Natural killer cell (primary cell): ENCODE measurements around the gene CACNA1B. TPM values are rescaled to one million over a fixed set of nuclear protein-coding genes. Genes with fewer than 3 reads are reported as not detected.

Source experiments
- ATAC-seq, 3 donors: fragments of 150-1000 bp in 2 of 3; fragments of 200-7000 bp in 1 of 3; cut with Tn5 transposase; 1 replicate in 1 of 3; 2 replicates in 2 of 3; pipeline ENCODE4 v1.10.0; 2021; ENCODE audit warnings: mild to moderate bottlenecking in 2 of 3, moderate library complexity in 2 of 3
- DNase-seq, 2 donors: peaks; one replicate each; pipeline versions ENCODE4 v3.0.0 to v3.0.0-alpha.2; 2013 to 2021; ENCODE audit warnings: mixed read lengths in 1 of 2
- H3K27ac ChIP-seq: one replicate; pipeline ENCODE4 v1.5.1; 2013; ENCODE audit warnings: mild to moderate bottlenecking, low read length
- H3K27me3 ChIP-seq: one replicate; pipeline ENCODE4 v1.6.1; 2013; ENCODE audit warnings: low read length; ENCODE audit not compliant: control insufficient read depth, insufficient read depth
- H3K36me3 ChIP-seq: one replicate; pipeline ENCODE4 v1.6.1; 2013; ENCODE audit warnings: low read length; ENCODE audit not compliant: control insufficient read depth, insufficient read depth
- H3K4me1 ChIP-seq: one replicate; pipeline ENCODE4 v1.6.1; 2013; ENCODE audit warnings: low read length; ENCODE audit not compliant: control insufficient read depth, insufficient read depth
- H3K4me3 ChIP-seq: one replicate; pipeline ENCODE4 v1.5.1; 2013; ENCODE audit warnings: low read length
- H3K9me3 ChIP-seq: one replicate; pipeline ENCODE4 v1.6.1; 2013; ENCODE audit warnings: low read length; ENCODE audit not compliant: control insufficient read depth, insufficient read depth
- H3K27ac Mint-ChIP-seq, 2 donors: one replicate each; pipeline ENCODE4 v1.8.0; 2022; ENCODE audit warnings: mild to moderate bottlenecking in 2 of 2, mixed read lengths in 2 of 2, moderate library complexity in 1 of 2
- H3K27me3 Mint-ChIP-seq, 2 donors: one replicate each; pipeline ENCODE4 v1.8.0; 2022; ENCODE audit warnings: low read depth in 2 of 2, mixed read lengths in 2 of 2
- H3K36me3 Mint-ChIP-seq: one replicate; pipeline ENCODE4 v1.8.0; 2022; ENCODE audit warnings: mixed read lengths
- H3K4me1 Mint-ChIP-seq, 2 donors: one replicate each; pipeline ENCODE4 v1.8.0; 2022; ENCODE audit warnings: mixed read lengths in 2 of 2
- H3K4me3 Mint-ChIP-seq: one replicate; pipeline ENCODE4 v1.8.0; 2022; ENCODE audit warnings: mild to moderate bottlenecking, moderate library complexity, mixed read lengths
- H3K9me3 Mint-ChIP-seq, 2 donors: one replicate each; pipeline ENCODE4 v1.8.0; 2022; ENCODE audit warnings: mixed read lengths in 2 of 2
- CTCF ChIP-seq: fragments of 200-600 bp; IDR thresholded peaks from one replicate; pipeline ENCODE4 v1.8.0; 2022; ENCODE audit warnings: antibody characterized with exemption
- WGBS: methylation state at CpG from one replicate; pipeline ENCODE4 v1.1.7; 2013; ENCODE audit warnings: missing lambda C conversion rate; ENCODE audit not compliant: insufficient coverage; 5-methylcytosine and 5-hydroxymethylcytosine counted together
- intact Hi-C: fragments of 100-400 bp; cut with micrococcal nuclease; formaldehyde crosslinking; loops from one replicate; pipeline ENCODE4 v1.14.2; 2022
- total RNA-seq, 4 donors: library from RNA; stranded (reverse); fragments of 120-200 nt in 1 of 4; gene quantifications; one replicate each; pipeline versions ENCODE4 v1.2.3 to v1.2.4, GENCODE V29; 2013 to 2022

Gene CACNA1B
- total RNA-seq, 3 donors from 2014 or later (not counting 1 experiment from before 2014, with no cell fraction given) = 0.07 TPM; not detected in 2

- Mint-ChIP-seq H3K9me3 (no peaks in the 10 kb centered on the region), H3K27me3 (peaks cover 29 to 32% of the 10 kb centered on the region in 2 donors), H3K36me3 (no peaks in the 10 kb centered on the region), H3K4me1 (no peaks in the 10 kb centered on the region), H3K4me3 (no peak overlapping the region), H3K27ac (no peak overlapping the region)
- Histone ChIP-seq H3K27me3 (peaks cover 3% of the 10 kb centered on the region), H3K4me3 (no peak overlapping the region), H3K36me3 (no peaks in the 10 kb centered on the region), H3K27ac (no peak overlapping the region), H3K9me3 (no peaks in the 10 kb centered on the region), H3K4me1 (no peaks in the 10 kb centered on the region)
- ATAC-seq (no peak), DNase-seq (no peak)
- intact Hi-C loops = no loop called here
- WGBS = 81% methylated on average over 22 of the region's 22 CpGs
- no peak for TF ChIP-seq CTCF
Measured at GRCh38 chr9:137986268-137987099, 108.9 kb downstream of the CACNA1B start.

DNA sequence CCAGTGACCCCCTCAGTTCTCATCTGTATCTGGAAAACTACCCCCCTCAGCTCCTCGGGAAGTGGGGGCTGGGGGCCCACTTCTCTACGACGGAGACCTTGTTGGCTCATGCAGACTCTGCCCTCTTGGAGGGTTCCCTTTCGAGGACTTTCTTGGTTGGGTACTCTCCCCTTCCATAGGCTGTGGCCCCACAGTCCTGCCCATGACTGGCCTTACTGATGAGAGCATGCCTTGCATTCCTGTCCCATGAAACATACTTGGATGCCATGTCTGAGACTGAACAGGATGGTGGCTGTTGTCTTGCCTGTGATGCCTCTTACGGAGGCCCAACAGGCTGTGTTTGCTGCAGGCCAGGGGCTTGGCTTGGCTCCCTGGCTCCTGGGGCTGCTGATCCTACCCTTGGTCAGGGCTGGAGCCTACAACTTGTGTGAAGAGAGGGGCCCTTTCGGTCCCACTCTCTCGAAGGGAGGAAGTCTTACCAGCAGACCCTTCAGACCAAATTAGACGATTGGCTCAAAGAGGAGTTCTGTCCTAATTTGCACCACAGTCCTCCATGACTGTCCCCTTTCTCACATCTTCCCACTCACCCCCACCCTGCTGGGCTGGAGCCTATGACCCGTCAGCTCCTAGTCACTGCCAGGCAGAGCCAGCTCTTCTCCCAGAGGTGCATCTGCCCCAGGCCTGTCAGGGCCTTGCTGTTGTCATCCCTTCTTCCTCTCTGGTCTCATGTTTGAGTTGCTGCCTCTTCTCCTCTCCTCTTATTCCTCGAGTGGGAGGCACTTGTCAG is 109.9 kb downstream of the CACNA1B start:
- H3K36me3 Mint-ChIP-seq = no peaks in the 10 kb centered on the region
- H3K27ac Mint-ChIP-seq = no peak overlapping the region
- intact Hi-C loops = no loop called here
- H3K27me3 Mint-ChIP-seq = peaks cover 32 to 34% of the 10 kb centered on the region in 2 donors
- no peaks in the 10 kb centered on the region for H3K4me1 ChIP-seq
- no peak overlapping the region for H3K27ac ChIP-seq
- H3K27me3 ChIP-seq = peaks cover 5% of the 10 kb centered on the region
- no peaks in the 10 kb centered on the region for H3K9me3 Mint-ChIP-seq
- DNase-seq (no peak), ATAC-seq (no peak)
- H3K4me3 Mint-ChIP-seq = no peak overlapping the region
- no peak overlapping the region for H3K4me3 ChIP-seq
- H3K9me3 ChIP-seq = no peaks in the 10 kb centered on the region
- no peaks in the 10 kb centered on the region for H3K36me3 ChIP-seq
- no peaks in the 10 kb centered on the region for H3K4me1 Mint-ChIP-seq
- 74% methylated on average over 10 of the region's 10 CpGs for WGBS
- no peak for TF ChIP-seq CTCF

DNA sequence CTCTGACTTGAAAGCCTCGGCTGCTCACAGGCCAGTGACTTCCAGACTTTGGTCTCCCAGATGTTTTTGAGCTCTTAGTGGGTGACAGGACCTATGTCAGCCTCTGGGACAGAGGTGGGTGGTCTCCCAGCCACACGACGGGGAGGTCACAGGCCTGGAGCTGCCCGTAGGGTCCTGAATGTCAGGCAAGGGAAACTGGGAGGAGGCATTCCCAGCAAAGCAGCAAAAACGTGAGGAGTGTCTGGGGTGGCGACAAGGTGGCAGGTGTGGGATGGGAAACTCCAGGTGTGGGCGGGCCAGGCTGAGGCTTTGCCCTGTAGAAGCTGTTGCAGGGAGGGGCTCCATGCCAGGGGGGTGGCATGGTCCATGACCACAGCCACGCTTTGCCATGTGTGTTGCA is 110.5 kb downstream of the CACNA1B start:
- no peaks in the 10 kb centered on the region for H3K9me3 Mint-ChIP-seq
- no peak overlapping the region for H3K27ac ChIP-seq
- ATAC-seq = no peak
- no peaks in the 10 kb centered on the region for H3K36me3 ChIP-seq
- intact Hi-C loops = no loop called here
- no peak overlapping the region for H3K27ac Mint-ChIP-seq
- DNase-seq = no peak
- 78% methylated on average over 8 of the region's 8 CpGs for WGBS
- H3K4me1 Mint-ChIP-seq = no peaks in the 10 kb centered on the region
- peaks cover 34 to 36% of the 10 kb centered on the region in 2 donors for H3K27me3 Mint-ChIP-seq
- H3K27me3 ChIP-seq = peaks cover 5% of the 10 kb centered on the region
- no peak overlapping the region for H3K4me3 Mint-ChIP-seq
- TF ChIP-seq CTCF = no peak
- no peak overlapping the region for H3K4me3 ChIP-seq
- H3K4me1 ChIP-seq = no peaks in the 10 kb centered on the region
- no peaks in the 10 kb centered on the region for H3K9me3 ChIP-seq
- no peaks in the 10 kb centered on the region for H3K36me3 Mint-ChIP-seq
